ENCODE results near the gene C2CD4B.

Gene C2CD4B

DNA sequence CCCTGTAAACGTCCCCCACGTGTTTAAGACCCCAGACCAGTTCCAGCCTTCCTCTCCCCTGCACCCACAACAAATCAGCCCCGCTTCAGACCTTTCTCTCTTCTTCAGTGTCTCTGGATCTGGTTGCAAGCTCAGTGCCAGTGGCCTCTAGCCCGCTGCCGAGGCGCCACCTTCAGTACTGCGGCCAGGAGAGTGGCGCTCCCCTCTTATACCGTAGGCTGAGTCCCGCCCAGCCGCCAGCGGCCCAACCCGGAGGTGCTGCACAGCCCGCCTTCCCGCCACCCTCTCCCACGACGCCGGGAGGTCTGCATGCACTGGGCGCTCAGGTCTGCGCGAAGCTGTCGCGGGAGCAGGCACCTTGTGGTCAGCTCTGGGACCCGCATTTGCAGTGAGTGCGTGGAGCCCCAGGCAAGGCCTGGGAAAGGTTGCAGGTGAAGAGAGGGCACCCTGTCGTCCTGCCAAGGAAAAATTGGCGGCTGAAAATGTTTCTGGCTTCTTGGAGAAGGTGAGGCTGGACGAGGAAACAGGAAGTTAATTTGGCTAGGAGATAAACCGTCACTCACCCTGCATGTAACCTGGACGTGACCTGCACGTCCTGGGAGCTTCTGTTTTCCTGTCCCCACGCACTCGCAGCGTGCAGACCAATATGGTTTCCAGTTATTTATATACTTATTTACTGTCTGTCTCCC lies at the start of gene C2CD4B:
Gene C2CD4B, minus strand, starts transcription at position 182 of the 689 bp plus-strand sequence. CDS start 301 bp downstream, outside the sequence.
- DNase-seq = no peak

- DNase-seq = no peak
These were observed 47.7 kb upstream of the C2CD4B start for GRCh38 chr15:62212741-62213140.

- DNase-seq = no peak
These were observed 46.3 kb upstream of the C2CD4B start for GRCh38 chr15:62211348-62211747.

DNA sequence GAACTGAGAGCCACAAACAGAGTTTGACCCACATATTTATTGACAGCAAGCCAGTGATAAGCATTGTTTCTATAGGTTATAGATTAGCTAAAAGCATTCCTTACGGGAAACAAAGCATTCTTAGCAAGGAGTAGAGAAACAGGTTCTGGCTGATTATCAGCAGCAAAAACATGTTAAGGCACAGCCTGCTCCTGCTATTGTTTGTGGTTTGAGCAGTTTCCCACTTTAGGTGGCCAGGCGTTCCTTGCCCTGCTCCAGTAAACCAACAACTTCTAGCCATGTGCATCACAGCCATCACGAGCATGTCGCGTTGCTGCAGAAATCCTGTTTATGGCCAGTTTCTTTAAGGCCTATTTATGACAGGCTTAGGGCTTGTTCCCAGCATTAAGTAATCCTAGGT lies 44.7 kb upstream of the C2CD4B start:
- DNase-seq = no peak

GRCh38 chr15:62209322-62209721 lies 44.2 kb upstream of the C2CD4B start:
- DNase-seq = no peak

- DNase-seq = no peak
These were observed 43.8 kb upstream of the C2CD4B start for GRCh38 chr15:62208884-62209283.

DNA sequence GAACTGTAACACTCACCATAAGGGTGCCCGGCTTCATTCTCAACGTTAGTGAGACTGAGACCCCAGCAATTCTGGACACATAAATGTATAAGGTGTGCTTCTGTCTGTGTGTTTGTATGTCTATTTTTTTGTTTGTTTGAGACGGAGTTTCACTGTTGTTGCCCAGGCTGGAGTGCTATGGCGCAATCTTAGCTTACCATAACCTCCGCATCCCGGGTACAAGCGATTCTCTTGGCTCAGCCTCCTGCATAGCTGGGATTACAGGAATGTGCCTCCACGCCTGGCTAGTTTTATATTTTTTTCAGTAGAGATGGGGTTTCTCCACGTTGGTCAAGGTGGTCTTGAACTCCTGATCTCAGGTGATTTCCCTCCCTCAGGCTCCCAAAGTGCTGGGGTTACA lies 43.3 kb upstream of the C2CD4B start:
- DNase-seq = no peak

GRCh38 chr15:62190675-62191074 lies 25.6 kb upstream of the C2CD4B start:
- DNase-seq = no peak

DNA sequence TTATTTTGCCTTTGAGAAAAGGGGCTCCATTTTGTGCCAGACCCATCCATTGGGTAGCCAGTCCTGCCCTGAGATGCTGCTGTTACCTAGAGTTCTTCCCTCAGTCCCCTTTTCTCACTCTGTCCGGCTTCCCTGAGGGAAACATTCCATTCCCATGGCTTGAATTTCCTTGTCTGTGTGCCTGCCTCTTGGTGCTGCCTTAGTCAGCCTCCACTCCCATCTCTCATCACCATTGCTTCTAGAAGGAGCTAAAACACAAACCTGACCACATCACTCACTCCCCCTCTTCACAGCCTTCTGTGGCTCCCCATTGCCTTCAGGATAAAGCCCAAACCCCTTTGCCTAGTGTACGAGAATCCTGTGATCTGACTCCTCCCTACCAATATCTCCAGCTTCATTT lies 25.2 kb upstream of the C2CD4B start:
- no peak for DNase-seq

DNA sequence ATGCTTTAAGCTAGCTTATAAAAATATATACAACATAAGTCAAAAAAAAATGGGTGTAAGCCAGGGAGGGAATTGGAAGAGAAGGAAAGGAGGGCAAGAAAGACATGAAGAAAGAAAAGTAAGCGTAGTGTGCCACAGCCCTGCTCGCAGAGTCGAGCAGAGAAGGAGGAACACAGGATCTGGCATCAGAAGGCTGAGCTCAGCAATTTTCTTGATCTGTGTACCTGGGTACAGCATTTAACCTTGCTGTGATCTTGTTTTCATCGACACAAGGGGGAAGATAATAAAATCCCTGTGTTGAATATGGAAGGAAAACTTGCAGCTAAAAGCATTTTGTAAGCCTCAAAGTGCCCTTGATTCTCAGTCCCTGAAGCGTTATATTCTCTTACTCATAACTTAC lies 23.7 kb upstream of the C2CD4B start:
- no peak for DNase-seq

- no peak for DNase-seq
These were observed 22.8 kb upstream of the C2CD4B start for GRCh38 chr15:62187910-62188309.

GRCh38 chr15:62187425-62187824 lies 22.3 kb upstream of the C2CD4B start:
- DNase-seq = no peak

DNA sequence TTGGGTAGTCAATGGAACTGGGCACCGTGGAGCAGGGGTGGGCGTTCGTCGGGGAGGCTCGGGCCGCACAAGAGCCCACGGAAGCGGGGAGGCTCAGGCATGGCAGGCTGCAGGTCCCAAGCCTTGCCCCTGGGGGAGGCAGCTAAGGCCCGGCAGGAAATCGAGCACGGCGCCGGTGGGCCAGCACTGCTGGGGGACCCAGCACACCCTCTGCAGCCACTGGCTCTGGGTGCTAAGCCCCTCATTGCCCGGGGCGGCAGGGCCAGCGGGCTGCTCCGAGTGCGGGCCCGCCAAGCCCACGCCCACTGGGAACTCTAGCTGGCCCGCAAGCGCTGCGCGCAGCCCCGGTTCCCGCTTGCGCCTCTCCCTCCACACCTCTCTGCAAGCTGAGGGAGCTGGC lies 21.5 kb upstream of the C2CD4B start:
- DNase-seq = no peak

GRCh38 chr15:62183130-62183529 lies 18.0 kb upstream of the C2CD4B start:
- DNase-seq = no peak

GRCh38 chr15:62173215-62173614 lies 8.1 kb upstream of the C2CD4B start:
- no peak for DNase-seq

DNA sequence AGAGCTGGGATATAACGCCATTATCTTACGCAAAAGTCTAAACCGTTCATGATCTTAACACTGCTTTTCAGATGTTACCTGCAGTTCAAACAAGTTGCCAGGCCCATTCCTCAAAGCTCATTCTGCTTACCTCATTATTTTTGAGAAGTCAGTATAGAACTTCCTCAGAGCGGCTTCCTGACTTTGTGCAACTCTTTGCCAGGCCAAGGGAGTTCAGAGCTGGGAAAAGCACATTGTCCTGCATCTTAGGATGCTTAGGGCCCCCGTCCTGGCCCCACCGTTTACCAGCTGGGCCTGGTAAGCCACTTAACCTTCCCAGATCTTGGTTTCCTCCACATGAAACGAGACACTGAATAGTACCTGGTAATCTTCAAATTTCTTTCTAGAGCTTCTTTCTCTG lies 6.8 kb upstream of the C2CD4B start:
- DNase-seq = no peak

DNA sequence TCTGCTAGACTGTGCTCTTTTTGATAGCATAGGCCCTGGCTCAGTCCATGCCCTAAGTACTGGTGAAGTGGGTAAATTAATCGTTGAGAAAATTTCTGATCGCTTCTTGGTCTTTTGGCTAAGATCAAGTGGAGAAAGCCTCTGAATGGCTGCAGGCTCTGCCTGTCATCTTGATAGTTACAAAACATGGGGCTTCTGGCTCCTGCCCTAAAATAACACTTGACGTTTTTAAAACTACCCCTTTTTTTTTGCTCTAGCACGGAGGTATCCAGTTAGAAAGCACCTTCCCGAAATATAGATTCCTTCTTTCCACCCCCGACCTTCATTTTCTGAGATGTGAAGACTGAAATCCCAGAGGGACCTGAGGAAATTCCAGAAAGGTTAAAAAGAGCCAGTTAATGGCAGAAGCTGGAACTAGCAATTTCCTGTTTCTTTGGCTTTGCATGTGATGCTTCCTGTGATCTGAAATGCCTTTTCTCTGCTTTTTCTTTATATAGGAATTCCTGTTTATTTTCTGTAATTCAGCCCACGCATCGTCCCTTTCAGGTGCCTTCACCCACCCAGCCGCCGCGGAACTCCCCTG lies 799 bp upstream of the C2CD4B start:
- no peak for DNase-seq

DNA sequence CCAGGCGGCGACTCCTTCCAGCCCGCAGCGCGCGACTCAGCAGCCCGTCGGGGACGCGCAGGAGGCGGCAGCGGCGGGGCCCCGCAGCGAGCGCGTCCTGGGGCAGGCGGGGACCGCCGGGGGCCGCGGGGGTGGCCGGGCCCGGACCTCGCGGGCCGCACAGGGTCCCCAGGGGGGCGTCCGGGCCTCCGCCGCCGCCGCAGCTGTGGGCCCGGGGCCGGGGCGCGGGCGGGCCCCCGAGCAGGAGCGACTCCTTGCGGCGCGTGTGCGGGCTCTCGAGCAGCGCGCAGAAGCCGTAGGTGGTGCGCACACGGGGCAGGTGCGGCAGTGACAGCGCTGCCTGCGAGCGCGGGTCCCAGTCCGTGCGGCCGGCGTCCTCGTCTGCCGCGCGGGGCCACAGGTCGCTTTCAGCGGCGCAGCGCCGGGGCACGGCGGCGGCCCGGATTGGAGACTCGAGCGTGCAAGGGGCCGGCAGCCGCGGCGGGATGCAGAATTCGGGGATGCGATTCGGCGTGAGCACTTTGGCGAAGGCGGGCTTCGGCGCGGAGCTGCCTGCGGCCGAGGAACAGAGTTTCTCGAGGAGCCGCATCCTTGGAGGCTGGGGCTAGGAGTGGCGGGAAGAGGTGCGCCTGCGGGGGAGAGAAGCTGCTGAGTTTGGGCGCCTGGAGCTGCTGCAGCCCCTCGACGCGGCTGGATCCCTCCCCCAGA lies 535 bp downstream of the C2CD4B start:
- DNase-seq = no peak

DNA sequence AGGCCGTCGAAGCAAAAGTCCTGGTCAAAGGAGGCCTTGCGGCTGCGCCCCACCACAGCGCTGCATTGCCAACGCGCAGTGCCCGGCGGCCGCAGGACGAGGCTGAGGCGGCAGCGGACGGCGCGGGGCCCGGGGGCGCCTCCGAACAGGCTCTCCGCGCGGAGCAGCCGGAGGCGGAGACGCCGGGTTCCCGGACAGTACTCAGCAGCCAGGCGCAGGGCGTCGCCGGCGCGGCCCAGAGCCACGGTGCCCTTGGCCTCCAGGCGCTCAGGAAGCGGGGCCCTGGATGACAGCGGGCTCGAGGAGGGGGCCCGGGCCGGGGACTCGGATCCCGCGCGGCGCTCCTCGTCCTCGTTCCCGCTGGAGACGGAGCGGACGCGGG lies 1.1 kb downstream of the C2CD4B start:
- no peak for DNase-seq

- no peak for DNase-seq
These were observed 1.6 kb downstream of the C2CD4B start for GRCh38 chr15:62163397-62164013.

GRCh38 chr15:62153228-62153627 lies 11.9 kb downstream of the C2CD4B start:
- no peak for DNase-seq

DNA sequence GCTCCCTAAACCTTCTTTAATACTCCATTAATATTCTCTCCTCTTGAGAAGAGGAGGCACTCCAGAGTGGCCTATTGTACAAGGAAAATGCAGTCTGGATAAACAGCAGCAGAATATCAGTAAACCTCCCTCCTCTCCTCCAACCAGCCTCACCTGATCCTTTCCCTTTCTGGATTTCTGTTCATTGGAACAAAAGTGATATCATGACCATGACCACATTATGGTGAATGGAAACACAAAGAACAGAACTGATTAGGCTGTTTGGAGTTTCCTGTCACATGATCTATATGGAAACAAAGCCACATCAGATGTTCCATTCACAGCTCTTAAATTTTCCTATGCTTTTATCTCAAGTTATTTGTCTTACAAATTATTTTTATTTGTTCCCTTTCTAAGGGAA lies 14.6 kb downstream of the C2CD4B start:
- DNase-seq = no peak

DNA sequence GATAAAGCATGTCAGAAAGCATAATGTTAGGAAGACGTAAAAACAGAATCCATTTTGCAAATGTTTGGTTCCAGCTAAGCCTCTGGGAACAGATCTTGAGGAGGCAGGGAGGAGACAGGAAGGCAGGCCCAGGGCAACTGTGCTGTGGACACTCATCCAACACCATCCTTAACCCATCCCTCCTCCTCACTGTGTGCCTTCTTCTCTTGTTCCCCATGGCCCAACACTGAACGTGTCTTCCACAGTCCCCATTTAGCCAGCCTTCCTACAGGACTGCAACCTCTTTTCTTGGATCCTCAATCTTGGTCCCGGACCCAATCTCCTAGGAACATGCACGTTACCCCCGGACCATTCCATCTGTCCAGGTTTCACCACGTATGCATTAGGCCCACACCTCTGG lies 15.4 kb downstream of the C2CD4B start:
- no peak for DNase-seq

- no peak for DNase-seq
These were observed 17.5 kb downstream of the C2CD4B start for GRCh38 chr15:62147551-62147950.
